ENCODE measurements around the gene FGGY.
"Not testable (repeated sequence)": the region's sequence is repeated elsewhere in the genome, so short reads cannot be mapped to it uniquely, and the experiment has no call there.

Gene FGGY

DNA sequence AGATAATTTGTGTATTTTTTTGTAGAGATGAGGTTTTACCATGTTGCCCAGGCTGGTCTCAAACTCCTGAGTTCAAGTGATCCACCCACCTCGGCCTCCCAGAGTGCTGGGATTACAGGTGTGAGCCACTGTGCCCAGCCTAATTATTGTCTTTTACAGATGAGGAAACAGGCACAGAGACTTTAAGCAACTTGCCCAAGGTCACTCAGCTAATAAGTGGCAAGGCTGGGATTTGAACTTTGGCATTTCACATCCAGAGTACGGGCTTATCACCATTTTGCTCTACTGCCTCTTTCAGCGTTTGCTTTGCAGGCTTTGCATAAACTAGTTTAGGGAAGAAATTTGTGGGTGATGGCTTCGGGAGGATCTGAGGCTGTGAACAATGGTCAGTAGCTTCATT lies 57.3 kb downstream of the FGGY start:
- DNase-seq = not testable (repeated sequence)

DNA sequence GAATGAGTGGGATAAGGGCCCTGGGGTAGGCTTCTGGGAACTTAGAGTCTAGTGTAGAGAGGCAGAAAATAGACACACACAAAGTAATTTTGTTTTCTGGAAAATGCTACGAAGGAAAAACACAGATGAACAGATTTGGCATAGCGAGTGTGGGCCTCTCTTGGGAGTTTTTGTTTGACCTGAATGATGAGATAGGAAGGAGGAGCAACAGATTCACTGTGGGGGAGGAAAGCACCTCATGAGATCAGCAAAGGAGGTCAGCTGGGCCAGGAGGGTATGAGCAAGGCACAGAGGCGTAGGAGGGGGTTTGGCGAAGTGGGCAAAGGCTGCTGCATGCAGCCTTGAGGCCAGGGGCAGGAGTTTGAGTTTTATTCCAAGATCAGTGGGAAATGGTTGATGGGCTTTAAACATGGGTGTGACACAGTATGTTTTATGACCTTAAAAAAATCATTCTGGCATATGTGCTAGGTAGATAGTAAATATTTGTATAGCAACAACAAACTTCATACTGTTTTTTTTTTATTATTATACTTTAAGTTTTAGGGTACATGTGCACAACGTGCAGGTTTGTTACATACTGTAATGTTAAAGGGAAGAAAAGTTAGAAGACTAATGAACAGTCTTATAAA lies 57.9 kb downstream of the FGGY start:
- DNase-seq = no peak

DNA sequence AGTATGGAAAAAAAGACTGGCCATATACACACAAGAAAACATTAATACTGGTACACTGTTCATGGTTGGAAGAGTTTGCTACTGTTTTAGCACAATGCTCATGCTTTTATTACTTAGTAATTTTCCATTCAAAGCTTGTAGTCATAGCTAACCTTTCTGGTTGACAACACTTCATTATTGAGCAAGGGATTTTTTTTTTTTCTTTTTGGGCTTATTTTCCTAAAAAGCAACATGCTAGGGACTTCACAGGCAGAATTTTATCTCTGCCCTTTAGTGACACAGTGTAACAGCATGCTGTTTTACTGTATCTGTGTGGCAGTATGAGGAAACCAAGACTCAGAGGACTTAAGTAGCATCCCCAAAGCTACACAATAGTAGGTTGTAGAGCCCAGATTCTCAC lies 58.5 kb downstream of the FGGY start:
- DNase-seq = no peak

DNA sequence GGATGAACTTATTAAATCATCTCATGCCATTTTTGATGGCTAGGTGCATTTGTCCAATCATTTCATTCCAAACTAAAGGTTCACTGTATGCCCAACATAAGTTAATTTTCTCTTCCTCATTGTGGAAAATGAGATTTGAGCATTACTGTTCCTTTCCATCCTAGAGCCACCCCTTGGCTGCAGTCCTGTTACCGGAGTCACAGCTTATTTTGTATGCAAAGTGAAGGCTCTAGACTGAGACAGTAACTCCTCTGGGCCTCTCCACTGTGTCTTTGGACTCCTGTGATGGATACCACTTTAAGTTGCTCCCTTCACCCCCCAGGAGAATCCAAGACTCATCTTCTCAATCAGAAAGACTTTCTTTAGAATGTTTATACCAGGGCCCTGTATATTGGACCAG lies 59.7 kb downstream of the FGGY start:
- DNase-seq = no peak

DNA sequence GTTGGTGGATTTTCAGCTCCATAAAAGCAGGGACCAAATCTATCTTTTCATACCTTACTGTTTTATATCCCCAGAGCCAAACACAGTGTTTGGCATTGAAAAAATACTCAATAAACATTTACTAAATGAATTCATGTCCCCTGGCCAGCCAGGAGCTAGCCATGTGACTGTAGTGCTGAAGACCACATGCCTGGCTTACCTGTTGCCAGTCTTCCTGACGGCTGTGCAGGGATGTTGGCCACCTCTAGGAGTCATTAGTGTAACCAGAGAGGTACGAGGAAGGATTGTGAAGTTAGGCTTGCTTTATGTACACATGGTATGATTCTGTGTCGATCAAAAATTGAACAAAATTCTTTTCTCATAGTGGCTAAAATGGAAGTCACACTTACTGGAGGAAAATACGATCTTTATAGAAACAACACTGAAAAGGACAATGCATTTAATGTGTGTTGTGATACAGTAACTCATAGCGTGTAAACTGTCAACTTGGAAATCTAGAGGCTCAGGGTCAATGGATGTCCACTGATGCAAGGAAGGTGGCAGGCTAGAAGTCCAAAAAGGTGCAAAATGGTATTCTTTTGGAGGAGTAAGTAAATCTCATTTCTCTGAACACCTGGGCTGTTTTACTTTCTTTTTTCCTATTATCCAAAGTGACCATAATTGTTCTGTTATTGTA lies 60.9 kb downstream of the FGGY start:
- DNase-seq = no peak

DNA sequence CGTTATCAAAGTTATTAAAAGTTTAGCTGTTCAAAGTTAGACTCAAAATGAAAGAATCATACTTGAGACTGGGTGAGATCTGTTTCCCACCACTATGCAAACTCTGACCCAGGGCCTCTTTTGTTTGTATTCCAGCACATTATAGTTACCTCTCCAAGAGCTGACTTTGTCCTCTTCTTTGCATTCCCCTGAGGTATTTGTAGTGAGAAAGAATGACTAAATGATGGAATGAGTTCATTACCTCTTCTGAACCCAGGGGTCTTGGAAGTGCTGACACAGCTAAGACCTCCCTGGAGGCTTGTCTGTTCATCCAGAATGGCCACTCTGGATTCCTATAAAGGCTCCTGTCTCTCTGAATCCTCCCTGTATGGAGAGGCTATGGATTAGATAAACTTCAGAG lies 62.4 kb downstream of the FGGY start:
- no peak for DNase-seq

DNA sequence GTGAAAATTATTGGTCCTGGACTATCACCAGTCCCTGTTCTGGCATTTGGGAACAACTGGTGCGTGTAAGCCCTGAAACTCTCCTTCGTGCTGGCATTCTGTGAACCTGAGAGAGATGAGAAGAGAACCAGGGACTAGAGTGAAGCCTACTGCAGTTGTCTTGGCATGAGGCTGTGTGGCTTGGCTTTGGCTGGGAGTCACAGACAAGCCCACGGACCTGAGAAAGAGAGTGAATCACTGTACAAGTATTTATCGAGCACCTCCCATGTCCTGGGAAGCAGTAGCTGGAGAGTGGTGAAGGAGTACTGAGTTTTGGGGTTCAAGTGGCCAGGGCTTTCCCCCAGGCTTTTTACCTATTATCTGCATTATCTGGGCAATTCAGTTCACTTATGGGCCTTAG lies 63.3 kb downstream of the FGGY start:
- DNase-seq = no peak

DNA sequence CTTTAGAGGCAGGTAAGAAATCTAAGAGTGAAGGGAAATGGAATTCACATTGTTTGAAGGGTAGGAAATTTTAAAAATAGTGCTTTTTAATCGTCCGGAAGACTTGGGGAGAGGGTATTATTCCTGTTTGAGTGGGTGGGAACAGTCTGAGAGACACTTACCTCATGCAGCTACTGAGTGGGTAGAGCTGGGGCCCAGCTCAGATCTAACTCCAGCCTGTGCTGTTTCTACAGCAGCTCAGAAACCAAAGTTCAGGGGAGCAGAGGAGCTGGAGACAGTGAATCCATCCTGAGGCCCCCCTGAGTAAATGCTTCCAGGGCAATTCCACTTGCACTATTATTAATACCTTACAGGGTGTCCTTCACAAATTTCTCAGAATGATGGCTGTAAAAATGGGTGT lies 63.8 kb downstream of the FGGY start:
- no peak for DNase-seq

DNA sequence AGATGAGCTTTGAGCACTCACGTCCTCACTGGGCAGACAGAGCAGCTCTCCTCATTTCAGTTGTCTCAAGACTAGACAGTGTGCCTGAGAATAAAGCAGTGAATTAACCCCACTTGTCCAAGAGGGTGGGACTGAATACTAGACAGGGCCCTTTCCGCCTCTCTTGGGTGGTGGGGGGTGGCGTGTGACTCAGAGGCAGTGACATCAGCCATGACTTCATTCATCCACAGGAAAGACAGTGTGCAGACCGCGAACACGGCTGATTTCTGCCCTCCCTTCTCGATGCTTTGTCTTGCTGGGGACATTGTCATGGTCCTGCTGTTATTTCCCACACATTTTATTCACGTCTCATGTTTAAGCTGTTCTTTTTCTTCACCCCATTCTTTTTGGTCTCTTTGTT lies 64.9 kb downstream of the FGGY start:
- DNase-seq = no peak

DNA sequence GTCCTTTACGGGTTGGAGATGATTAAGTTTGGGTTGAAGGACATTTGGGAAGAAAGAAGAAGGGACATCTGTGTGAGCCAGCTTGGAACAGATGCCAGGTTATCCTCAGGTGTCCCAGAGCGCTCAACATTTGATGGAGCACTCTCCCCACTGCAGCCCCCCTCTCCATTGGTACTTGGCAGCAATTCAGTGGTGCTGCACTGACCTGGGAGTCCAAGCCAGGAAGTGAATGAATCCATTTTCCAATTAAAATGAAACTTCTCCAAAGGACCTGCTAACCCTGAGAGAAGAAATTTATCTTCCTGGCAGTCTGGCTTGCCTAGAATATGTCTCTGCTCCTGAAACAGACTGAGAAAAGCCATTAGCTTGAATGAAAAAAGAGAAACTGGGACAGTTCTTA lies 67.1 kb downstream of the FGGY start:
- DNase-seq = no peak

DNA sequence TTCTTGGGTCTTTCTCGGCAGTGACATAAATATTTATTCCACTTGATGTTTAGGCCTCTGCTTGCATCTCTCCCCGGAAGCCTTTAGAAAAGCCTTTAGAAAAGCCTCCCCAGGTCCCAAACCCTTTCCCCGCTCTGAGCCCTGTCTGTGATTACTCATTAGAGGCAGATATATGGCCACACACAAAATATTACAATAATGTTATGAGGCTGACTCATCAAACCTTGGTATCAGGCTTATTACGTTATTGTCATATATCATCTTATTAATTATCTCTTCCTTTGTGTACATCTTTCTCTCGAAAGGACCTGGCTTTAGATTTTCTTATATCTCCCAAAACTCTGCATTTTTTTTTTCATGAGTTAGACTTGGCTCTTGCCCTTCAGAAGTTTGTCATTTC lies 69.5 kb downstream of the FGGY start:
- DNase-seq = no peak

DNA sequence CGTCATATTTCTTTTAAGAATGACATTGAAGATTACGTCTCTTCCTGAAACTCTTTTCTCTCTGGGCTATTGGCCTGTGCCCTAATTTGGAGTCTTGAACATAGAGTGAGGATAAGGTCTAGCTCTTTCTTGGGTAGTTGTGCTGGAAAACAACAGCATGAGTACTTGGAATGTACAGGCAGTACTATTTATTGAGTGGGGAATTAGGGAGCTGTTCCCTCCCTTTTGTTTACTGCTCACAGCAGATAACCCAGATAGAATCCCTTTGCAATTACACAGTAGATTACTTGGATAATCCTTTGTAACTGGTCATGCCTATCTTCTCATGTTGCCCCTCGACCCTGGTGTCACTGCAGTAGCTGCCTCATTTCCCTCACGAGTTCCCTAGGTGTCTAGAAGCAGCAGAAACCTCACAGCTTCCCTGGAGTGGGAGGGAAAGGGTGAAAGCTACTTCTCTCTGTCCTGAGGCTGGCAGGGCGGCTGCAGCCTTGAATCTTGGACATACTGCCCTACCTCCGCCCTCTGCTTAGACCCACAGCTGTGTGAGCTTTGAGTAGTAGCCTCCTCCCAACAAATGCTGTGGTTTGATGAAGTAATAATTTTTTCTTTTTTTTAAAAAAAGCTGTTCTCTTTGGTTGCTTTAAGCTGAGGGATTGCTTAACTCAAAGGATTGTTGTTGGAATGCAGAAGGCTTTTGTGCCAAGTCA lies 70.6 kb downstream of the FGGY start:
- DNase-seq = no peak

DNA sequence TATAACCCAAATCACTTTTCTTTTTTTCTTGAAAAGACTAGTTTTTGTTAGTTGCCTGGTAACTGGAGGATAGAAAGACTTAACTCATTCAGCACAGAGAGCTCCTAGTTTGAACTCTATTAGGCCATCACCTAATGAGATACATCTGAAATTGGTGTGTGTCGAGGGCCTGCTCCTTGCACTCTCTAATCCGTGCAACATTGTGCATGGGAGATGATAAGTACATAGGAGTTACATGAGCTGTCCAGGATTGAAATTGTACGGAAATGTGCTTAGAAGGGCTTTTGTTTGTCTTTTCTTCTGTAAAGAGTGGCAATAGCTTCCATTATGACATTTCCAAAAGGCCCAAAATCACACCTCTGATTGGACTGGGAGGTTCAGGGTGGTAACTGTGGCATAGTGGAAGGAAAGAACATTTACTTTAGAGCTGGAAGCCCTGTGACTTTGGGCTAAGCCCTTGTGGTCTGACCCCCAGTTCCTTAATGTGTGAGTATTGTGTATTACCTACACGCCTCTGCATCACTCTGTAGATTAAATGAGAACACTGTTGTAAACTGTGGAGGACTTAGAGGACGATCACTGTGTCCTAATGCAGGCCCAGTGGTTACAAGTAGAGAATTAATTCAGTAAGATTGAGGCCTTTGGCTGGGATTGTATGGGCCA lies 71.2 kb downstream of the FGGY start:
- no peak for DNase-seq

DNA sequence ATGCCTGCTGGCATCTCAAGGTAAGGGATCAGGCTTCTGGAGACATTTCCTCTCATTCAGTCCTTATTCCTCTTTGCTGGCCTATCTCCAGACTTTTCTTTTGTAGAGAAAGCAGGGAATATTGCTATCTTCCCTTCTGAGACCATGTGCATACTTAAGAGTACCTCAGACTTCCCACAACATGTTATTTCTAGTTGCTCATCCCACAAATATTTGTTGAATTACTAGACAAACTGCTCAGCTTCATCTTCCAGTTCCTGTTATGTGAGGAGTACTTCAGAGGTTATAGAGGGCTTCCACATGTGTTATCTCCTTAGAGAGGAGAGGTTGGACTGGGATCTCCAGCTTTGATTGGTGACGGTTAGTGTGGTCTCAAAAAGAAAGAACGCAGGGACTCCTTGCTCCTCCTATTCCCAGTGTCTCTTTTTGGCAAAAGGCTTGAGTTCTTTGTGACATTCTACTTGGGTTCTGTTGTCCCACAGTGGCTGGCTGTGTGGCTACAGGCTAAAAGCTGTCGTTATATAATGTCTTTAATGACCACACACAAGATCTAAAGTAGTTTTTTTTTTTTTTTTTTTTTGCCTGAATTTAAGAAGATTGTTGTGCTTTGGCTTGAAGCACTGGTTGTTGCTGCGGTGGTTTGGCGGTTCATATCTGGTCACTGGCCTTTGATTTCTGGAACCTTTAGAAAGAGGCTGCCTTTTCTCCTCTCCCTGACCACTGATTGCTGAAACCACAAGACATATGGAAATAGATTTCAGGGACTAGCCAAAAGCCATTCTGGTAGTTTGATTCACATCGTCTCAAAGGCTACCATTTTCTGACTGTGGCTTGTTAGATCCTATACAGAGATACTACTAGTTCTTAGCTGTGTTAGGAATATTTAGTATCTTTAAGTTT lies 78.7 kb downstream of the FGGY start:
- DNase-seq = no peak

DNA sequence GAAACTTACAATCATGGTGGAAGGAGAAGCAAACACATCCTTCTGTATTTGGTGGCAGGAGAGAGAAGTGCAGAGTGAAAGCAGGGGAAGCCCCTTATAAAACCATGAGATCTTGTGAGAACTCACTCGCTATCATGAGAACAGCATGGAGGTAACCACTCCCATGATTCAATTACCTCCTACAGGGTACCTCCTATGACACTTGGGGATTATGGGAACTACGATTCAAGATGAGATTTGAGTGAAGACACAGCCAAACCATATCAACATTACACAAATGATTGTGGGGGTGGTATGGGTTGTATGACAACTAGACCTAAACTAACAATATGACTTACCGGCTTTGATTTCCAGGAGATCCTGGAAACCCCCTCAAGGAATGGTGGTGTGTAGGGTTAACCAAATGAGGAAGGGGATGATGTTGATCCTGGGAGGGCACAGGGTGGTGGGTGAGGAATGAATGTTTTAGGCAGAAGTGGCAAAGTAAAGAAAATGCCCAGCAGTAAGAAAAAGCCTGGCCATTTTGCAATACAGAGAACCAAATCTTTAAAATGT lies 80.5 kb downstream of the FGGY start:
- DNase-seq = no peak

DNA sequence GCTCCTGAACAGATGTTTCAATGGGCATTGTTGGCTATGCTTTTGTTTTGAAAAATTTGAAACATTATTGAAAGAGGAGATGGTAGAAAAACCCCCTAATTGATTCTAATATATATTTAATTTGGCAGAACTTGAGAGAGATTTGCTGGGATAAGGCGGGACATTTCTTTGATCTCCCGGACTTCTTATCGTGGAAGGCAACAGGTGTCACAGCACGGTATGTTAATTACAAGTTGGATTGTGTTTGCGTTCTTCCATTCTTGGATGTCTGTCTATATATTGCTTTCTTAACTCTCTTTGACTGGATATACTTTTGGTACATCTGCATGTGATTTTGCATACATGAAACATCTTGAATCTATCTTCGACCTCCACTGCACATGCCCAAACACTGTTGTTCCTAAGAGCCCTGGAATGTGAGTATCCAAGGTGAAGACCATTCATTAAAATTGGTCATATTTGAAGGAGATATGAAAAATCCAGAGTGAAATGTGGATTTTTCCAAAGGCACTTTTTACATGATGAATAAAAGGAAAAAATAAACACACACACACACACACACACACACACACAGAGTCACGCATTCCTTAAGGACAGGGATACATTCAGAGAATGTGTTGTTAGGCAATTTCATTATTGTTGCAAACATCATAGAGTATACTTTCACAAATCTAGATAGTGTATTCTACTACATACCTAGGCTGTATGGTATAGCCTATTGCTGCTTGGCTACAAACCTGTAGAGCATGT lies 81.9 kb downstream of the FGGY start:
- no peak for DNase-seq

DNA sequence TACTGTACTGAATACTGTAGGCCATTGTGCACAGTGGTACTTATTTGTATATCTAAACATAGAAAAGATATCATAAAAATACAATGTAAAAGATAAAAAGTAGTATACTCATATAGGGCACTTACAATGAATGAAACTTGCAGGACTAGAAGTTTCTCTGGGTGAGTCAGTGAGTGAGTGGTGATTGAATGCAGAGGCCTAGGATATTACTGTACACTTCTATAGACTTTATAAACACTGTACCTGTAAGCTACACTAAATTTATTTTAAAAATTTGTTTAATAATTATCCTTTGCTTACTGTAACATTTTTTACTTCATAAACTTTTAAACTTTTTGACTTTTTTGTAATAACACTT lies 82.5 kb downstream of the FGGY start:
- DNase-seq = no peak

DNA sequence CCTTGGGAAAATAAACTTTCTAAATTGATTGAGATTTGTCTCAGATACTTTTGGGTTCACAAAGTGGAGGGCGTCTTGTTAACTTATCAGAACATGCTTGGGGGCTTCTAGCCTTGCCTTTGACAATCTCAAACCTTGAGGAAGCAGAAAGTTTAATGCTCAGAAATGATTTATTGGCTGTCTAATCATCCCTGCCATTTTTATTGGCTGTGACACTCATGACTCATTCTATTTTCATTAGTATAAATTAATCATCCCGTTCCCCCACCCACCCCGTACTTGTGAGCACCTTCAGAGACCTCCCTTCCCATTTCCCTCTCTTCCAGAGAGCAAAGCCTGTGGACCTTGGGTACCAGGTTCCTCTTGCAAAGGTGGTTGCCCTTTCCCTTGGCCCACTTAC lies 87.1 kb downstream of the FGGY start:
- DNase-seq = no peak

DNA sequence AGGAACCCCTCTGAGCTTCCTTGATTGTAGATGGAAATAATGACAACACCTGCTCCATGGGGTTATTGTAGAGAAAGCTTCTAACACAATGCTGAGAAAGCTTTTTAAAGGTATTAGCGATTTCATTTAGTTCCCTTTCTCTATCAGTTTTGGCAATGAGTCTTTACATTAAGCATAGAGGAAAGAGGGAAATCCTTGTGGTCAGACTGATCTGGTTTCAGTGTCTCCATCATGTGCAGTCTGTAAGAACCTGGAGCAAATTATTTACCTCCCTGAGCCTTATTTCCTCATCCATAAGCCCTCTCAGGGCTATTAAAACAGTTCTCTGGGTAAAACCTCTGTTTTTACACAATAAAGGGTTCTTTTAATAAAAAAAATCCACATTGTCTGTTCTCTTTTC lies 87.5 kb downstream of the FGGY start:
- no peak for DNase-seq

DNA sequence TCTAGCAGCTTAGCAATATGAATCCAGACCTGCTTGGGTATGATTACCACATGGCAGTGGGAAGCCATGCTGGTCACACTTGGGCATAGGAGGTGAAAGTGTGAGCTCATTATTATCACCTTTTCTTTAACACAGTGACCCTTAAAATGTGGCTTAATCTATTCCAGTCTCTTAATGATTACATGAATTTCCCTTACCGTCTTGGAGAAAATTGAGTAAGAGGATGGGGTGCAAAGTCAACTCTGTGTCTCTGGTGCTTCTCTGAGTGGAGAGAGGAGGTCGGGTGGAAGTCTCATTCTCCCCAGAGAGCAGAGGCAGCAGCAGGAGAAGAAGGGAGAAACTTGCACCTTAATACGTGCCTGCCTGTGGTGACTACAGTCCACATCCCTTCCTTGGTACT lies 91.3 kb downstream of the FGGY start:
- DNase-seq = no peak

DNA sequence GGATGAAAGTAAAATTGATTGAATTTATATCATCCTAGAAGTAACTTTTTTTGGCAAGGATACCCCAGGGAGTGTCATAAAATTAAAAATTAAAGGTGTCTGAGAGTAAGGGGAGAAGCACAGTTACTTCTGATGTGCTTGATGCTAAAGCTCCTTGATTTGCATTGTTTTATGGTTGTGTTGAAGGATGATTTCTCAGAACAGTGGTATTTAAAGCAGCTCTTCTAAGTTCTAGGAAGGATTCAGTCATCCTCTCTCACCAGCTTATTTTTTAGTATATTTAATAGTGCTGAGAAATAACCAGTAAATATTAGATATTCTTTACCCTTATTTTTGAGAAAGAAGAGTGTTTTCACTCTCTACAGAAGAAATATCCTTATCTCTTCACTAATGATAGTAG lies 93.0 kb downstream of the FGGY start:
- no peak for DNase-seq

DNA sequence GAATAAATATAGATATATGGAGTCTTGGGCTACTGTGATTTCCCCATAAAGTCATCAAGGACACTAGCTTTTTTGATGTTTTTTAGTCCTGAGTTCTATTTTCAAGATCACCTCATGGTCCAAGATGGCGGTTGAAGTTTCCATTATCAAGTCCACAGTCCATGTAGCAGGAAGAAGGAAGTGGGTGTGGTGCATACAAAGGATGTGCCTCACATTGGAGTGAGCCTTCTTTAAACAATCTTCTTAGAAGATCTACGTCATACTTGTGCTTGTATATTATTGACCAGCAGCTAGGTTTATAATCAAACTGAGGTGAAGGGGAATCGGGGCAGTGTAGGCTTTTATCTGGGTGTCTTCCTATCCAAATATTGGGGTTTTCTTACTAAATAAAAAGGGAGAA lies 93.4 kb downstream of the FGGY start:
- no peak for DNase-seq

All from NCI-H2081 treated with DMSO at 0.1 percent for 48 hours (cell line).